ENCODE data around the gene NR4A1.

GRCh38 chr12:52070185-52070925 is 19.1 kb downstream of the NR4A1 start:
- TF ChIP-seq CTCF (IDR thresholded peaks at IDR 0.05) (no peak), EP300 (IDR thresholded peaks at IDR 0.05) (no peak), POLR2A (IDR thresholded peaks at IDR 0.05) (no peak), POLR2AphosphoS5 (IDR thresholded peaks at IDR 0.05) (no peak)

Measured in upper lobe of left lung (tissue), 4 donors.